ENCODE measurements around the gene SLIT1.

DNA sequence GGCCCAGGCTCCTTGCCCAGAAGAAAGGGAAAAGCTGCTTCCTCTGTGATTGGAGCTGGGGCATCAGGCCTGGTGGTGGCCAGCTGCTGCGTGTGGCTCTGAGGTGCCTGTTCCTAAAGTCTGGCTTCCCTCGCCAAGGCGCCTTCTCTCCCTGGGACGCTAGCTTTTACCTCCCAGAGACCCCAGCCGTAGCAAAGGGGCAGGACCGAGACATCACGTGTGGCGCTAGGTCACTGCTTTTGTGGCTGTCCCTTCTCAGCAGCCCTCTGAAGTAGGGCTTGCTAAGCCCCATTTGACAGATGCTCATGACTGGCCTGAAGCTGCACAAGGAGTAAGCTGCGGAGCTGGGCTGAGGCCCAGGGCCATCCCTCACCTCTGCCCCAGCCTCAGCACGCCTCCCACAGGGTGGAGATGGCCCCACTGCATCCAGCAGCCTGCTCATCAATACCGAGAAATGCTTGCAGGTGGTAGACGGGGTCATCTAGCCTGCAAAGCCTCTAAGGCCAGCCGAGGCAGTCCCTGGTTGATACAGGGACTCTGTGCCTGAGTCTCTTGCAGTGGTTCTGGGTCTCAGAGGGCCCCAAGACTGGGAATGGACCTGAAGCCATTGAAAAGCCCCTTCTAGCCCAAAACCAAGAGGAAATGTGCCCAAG is 182.5 kb downstream of the SLIT1 start:
- TF ChIP-seq POLR2AphosphoS5 (IDR thresholded peaks at IDR 0.05; ENCODE audit: low read depth, low read length) (no peak), POLR2A (IDR thresholded peaks at IDR 0.05; ENCODE audit: low read depth, low read length) (no peak), TAF1 (IDR thresholded peaks at IDR 0.05; ENCODE audit: borderline replicate concordance, low read depth, low read length) (no peak)

Measured in GM12892 (cell line).